ENCODE results near the gene HEY2. TPM values are rescaled to one million over a fixed set of nuclear protein-coding genes. Genes with fewer than 3 reads are reported as not detected.
A peak's percentile ranks its signal among the peaks of the same experiment; 100 is the strongest.

HEY2 gene
- polyA plus RNA-seq, 2 of the 4 experiments (the other 2 are of a cell fraction): 0.09 TPM; not detected in 1

GRCh38 chr6:125806813-125807212 lies 57.4 kb downstream of the HEY2 start (continued):
- TF ChIP-seq, protein P1, sequence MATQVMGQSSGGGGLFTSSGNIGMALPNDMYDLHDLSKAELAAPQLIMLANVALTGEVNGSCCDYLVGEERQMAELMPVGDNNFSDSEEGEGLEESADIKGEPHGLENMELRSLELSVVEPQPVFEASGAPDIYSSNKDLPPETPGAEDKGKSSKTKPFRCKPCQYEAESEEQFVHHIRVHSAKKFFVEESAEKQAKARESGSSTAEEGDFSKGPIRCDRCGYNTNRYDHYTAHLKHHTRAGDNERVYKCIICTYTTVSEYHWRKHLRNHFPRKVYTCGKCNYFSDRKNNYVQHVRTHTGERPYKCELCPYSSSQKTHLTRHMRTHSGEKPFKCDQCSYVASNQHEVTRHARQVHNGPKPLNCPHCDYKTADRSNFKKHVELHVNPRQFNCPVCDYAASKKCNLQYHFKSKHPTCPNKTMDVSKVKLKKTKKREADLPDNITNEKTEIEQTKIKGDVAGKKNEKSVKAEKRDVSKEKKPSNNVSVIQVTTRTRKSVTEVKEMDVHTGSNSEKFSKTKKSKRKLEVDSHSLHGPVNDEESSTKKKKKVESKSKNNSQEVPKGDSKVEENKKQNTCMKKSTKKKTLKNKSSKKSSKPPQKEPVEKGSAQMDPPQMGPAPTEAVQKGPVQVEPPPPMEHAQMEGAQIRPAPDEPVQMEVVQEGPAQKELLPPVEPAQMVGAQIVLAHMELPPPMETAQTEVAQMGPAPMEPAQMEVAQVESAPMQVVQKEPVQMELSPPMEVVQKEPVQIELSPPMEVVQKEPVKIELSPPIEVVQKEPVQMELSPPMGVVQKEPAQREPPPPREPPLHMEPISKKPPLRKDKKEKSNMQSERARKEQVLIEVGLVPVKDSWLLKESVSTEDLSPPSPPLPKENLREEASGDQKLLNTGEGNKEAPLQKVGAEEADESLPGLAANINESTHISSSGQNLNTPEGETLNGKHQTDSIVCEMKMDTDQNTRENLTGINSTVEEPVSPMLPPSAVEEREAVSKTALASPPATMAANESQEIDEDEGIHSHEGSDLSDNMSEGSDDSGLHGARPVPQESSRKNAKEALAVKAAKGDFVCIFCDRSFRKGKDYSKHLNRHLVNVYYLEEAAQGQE (IDR thresholded peaks at IDR 0.05): no peak

GRCh38 chr6:125807293-125807692 lies 57.9 kb downstream of the HEY2 start:
- H3K4me2 ChIP-seq: no peak overlapping the region
- DNase-seq (ENCODE audit: low read depth in 1 of 2, low spot score in 1 of 2) (no peak), FAIRE-seq (no peak), ATAC-seq (no peak)
- H3K4me3 ChIP-seq: no peak overlapping the region
- no peak overlapping the region for H3K27ac ChIP-seq
- ChIA-PET CTCF (interaction anchor here (1.2 to 1.4 kb wide), 2 partner anchors 17 to 145 kb away, joined by 3 to 6 read pairs; partner anchors contain the start of gene NCOA7), POLR2A (no interaction called here)
- no peaks in the 10 kb centered on the region for H3K9me3 ChIP-seq
- H3K4me1 ChIP-seq: peaks cover 30% of the 10 kb centered on the region
- TF ChIP-seq ESRRA (IDR thresholded peaks at IDR 0.05; ENCODE audit: borderline replicate concordance, low read length): no peak
- TF ChIP-seq NPAS2 (CRISPR knock-in tag; IDR thresholded peaks at IDR 0.05; ENCODE audit: borderline replicate concordance): no peak
- no peak for TF ChIP-seq CEBPB (IDR thresholded peaks at IDR 0.05)
- TF ChIP-seq MAZ (IDR thresholded peaks at IDR 0.05; ENCODE audit: borderline replicate concordance, low read depth, low read length): no peak
- TF ChIP-seq, protein P2, sequence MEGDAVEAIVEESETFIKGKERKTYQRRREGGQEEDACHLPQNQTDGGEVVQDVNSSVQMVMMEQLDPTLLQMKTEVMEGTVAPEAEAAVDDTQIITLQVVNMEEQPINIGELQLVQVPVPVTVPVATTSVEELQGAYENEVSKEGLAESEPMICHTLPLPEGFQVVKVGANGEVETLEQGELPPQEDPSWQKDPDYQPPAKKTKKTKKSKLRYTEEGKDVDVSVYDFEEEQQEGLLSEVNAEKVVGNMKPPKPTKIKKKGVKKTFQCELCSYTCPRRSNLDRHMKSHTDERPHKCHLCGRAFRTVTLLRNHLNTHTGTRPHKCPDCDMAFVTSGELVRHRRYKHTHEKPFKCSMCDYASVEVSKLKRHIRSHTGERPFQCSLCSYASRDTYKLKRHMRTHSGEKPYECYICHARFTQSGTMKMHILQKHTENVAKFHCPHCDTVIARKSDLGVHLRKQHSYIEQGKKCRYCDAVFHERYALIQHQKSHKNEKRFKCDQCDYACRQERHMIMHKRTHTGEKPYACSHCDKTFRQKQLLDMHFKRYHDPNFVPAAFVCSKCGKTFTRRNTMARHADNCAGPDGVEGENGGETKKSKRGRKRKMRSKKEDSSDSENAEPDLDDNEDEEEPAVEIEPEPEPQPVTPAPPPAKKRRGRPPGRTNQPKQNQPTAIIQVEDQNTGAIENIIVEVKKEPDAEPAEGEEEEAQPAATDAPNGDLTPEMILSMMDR (IDR thresholded peaks at IDR 0.05): no peak
- no peak for TF ChIP-seq ZFP36 (IDR thresholded peaks at IDR 0.05; ENCODE audit: borderline replicate concordance, partially characterized antibody)
- no peak for TF ChIP-seq NFE2L2 (conservative IDR thresholded peaks at IDR 0.05; ENCODE audit: low read length)
- no peak for TF ChIP-seq ZC3H11A (IDR thresholded peaks at IDR 0.05)
- no peak for TF ChIP-seq NR3C1 (IDR thresholded peaks at IDR 0.05)
- no peak for TF ChIP-seq RCOR1 (IDR thresholded peaks at IDR 0.05; ENCODE audit: low read depth, low read length)
- TF ChIP-seq ELK1 (IDR thresholded peaks at IDR 0.05; ENCODE audit: low read depth, low read length): no peak
- no peak for TF ChIP-seq FOSL2 (IDR thresholded peaks at IDR 0.05)
- no peak for TF ChIP-seq FOSL2 (CRISPR knock-in tag; IDR thresholded peaks at IDR 0.05)
- no peak for TF ChIP-seq CBX2 (IDR thresholded peaks at IDR 0.05; ENCODE audit: borderline replicate concordance, low read depth)
- WGBS (ENCODE audit: missing lambda C conversion rate): 93% methylated on average over 4 of the region's 4 CpGs

- no peak overlapping the region for H3K4me2 ChIP-seq
- peaks cover 38% of the 10 kb centered on the region for H3K4me1 ChIP-seq
- no peak overlapping the region for H3K27ac ChIP-seq
- DNase-seq (ENCODE audit: low read depth in 1 of 2, low spot score in 1 of 2) (no peak), FAIRE-seq (no peak), ATAC-seq (peak; percentile 14 to 21; a peak in 2 of 6 replicates)
- WGBS (ENCODE audit: missing lambda C conversion rate): 92% methylated on average over 4 of the region's 4 CpGs
- no peaks in the 10 kb centered on the region for H3K9me3 ChIP-seq
- ChIA-PET POLR2A (no interaction called here), CTCF (interaction anchor here (0.6 to 1.4 kb wide), 3 partner anchors 18 to 146 kb away, joined by 3 to 6 read pairs (median 3); partner anchors contain the start of gene NCOA7)
- no peak overlapping the region for H3K4me3 ChIP-seq
- TF ChIP-seq KDM5A (IDR thresholded peaks at IDR 0.05): no peak
- TF ChIP-seq, protein P3, sequence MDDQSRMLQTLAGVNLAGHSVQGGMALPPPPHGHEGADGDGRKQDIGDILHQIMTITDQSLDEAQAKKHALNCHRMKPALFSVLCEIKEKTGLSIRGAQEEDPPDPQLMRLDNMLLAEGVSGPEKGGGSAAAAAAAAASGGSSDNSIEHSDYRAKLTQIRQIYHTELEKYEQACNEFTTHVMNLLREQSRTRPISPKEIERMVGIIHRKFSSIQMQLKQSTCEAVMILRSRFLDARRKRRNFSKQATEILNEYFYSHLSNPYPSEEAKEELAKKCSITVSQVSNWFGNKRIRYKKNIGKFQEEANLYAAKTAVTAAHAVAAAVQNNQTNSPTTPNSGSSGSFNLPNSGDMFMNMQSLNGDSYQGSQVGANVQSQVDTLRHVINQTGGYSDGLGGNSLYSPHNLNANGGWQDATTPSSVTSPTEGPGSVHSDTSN (IDR thresholded peaks at IDR 0.05): no peak
- TF ChIP-seq ZNF302 (CRISPR knock-in tag; IDR thresholded peaks at IDR 0.05): no peak
- no peak for TF ChIP-seq HMGXB4 (CRISPR knock-in tag; IDR thresholded peaks at IDR 0.05; ENCODE audit: borderline replicate concordance)
- no peak for TF ChIP-seq CEBPB (IDR thresholded peaks at IDR 0.05)
- TF ChIP-seq SMC3 (IDR thresholded peaks at IDR 0.05): no peak
- no peak for TF ChIP-seq ZSCAN20 (CRISPR knock-in tag; IDR thresholded peaks at IDR 0.05)
- TF ChIP-seq NPAS2 (CRISPR knock-in tag; IDR thresholded peaks at IDR 0.05; ENCODE audit: borderline replicate concordance): no peak
- no peak for TF ChIP-seq FOXS1 (CRISPR knock-in tag; IDR thresholded peaks at IDR 0.05)
- no peak for TF ChIP-seq RNF2 (IDR thresholded peaks at IDR 0.05; ENCODE audit: borderline replicate concordance, low read depth)
- TF ChIP-seq HOXB5 (CRISPR knock-in tag; IDR thresholded peaks at IDR 0.05): no peak
- TF ChIP-seq NR3C1 (IDR thresholded peaks at IDR 0.05): no peak
- TF ChIP-seq HDAC2 (IDR thresholded peaks at IDR 0.05): no peak
- TF ChIP-seq EHMT2 (IDR thresholded peaks at IDR 0.05; ENCODE audit: low read depth): no peak
- TF ChIP-seq SREBF2 (IDR thresholded peaks at IDR 0.05): no peak
- TF ChIP-seq HEYL (CRISPR knock-in tag; IDR thresholded peaks at IDR 0.05): no peak
Observed at GRCh38 chr6:125808060-125808459, 58.6 kb downstream of the HEY2 start.

All from A549 (cell line).